ENCODE data around the gene HBA1. TPM values are rescaled to one million over a fixed set of nuclear protein-coding genes. Genes with fewer than 3 reads are reported as not detected.

Gene HBA1
- total RNA-seq, 2 donors from 2014 or later: 174 TPM; not detected in 1

DNA sequence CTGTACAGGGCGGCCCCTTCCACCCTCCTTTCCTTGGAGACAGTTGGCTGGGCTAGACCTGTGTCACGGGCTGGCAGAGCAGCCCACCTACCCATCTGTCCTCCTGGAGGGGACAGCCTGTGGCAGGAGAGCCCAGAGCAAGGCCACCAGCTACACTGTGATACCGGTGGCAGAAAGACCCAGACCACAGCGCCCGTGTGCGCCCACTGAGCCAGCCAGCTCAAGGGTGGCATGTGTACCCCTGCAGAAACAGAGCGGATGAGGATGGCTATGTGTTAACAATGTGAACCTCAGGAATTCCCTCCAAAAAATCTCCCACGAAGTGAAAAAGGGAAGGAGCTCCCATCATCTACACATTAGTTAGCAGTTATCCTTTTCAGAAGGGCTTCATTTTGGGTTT, 10.8 kb downstream of the HBA1 start:
- Histone ChIP-seq H3K9me3 (no peaks in the 10 kb centered on the region), H3K4me3 (no peak overlapping the region), H3K27ac (no peak overlapping the region), H3K36me3 (peaks cover 46% of the 10 kb centered on the region), H3K27me3 (replicated peaks; ENCODE audit: insufficient read depth) (no peaks in the 10 kb centered on the region), H3K4me1 (ENCODE audit: control insufficient read depth in 1 of 2, low read depth in 2 of 2) (no peaks in the 10 kb centered on the region)
- TF ChIP-seq, protein P1, sequence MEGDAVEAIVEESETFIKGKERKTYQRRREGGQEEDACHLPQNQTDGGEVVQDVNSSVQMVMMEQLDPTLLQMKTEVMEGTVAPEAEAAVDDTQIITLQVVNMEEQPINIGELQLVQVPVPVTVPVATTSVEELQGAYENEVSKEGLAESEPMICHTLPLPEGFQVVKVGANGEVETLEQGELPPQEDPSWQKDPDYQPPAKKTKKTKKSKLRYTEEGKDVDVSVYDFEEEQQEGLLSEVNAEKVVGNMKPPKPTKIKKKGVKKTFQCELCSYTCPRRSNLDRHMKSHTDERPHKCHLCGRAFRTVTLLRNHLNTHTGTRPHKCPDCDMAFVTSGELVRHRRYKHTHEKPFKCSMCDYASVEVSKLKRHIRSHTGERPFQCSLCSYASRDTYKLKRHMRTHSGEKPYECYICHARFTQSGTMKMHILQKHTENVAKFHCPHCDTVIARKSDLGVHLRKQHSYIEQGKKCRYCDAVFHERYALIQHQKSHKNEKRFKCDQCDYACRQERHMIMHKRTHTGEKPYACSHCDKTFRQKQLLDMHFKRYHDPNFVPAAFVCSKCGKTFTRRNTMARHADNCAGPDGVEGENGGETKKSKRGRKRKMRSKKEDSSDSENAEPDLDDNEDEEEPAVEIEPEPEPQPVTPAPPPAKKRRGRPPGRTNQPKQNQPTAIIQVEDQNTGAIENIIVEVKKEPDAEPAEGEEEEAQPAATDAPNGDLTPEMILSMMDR (IDR thresholded peaks at IDR 0.05): no peak
- ATAC-seq (ENCODE audit: insufficient number of reproducible peaks, low FRiP score, low read depth) (no peak), DNase-seq (ENCODE audit: low spot score) (no peak)

DNA sequence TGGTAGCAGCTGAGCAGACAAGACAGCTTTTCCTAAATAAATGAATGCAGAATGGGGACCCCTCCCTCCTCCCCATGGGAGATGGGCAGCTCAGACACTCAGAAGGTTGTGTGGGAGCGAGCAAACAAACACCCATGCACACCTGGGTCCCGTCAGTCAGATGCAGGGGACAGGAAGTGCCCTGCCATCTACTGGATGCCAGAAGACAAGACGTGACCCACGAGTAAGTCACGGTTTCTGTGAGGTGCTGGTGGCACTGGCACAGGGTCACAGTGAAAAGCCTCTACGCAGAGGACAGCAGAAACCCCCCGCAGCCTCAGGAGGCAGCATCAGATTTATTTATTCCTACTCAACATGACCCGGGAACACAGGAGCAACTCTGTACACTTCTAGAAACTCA, 12.2 kb downstream of the HBA1 start:
- TF ChIP-seq, protein P1 (IDR thresholded peaks at IDR 0.05): no peak
- no peak for DNase-seq (ENCODE audit: low spot score)
- no peak overlapping the region for H3K27ac ChIP-seq
- no peaks in the 10 kb centered on the region for H3K4me1 ChIP-seq (ENCODE audit: control insufficient read depth in 1 of 2, low read depth in 2 of 2)
- peaks cover 59% of the 10 kb centered on the region for H3K36me3 ChIP-seq
- H3K4me3 ChIP-seq: no peak overlapping the region
- no peaks in the 10 kb centered on the region for H3K9me3 ChIP-seq
- H3K27me3 ChIP-seq (replicated peaks; ENCODE audit: insufficient read depth): no peaks in the 10 kb centered on the region
- no peak for ATAC-seq (ENCODE audit: insufficient number of reproducible peaks, low FRiP score, low read depth)

DNA sequence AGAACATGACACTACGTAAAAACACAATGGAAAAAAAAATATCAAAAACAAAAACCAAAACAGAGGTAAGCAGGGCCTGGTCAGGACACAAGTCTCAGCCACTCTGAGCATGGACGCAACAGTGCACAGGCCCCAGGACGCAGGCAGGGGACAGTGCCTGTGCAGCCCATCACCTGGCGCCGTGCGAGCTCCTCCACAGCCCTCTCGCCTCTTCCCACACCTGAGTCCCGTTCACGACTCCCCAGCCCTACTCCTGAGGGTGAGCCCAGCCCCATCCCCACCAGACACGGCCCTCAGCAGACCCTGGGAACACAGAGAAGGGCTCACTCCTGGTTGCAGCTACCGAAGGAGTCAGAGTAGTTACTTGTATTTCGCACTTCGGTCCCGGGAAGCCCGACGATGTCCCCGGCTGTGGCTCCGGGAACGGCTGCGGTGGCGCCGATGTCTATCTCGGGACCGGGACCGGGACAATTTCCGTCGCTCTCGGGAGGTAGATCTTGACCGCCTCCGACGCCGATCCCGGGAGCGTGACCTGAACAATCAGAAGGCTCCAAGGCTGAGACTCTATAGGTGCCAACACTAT, 13.2 kb downstream of the HBA1 start:
- Histone ChIP-seq H3K9me3 (no peaks in the 10 kb centered on the region), H3K4me1 (ENCODE audit: control insufficient read depth in 1 of 2, low read depth in 2 of 2) (no peaks in the 10 kb centered on the region), H3K27me3 (replicated peaks; ENCODE audit: insufficient read depth) (no peaks in the 10 kb centered on the region), H3K36me3 (peaks cover 69% of the 10 kb centered on the region), H3K4me3 (no peak overlapping the region), H3K27ac (no peak overlapping the region)
- ATAC-seq (ENCODE audit: insufficient number of reproducible peaks, low FRiP score, low read depth) (no peak), DNase-seq (ENCODE audit: low spot score) (no peak)
- TF ChIP-seq, protein P1 (IDR thresholded peaks at IDR 0.05): no peak

DNA sequence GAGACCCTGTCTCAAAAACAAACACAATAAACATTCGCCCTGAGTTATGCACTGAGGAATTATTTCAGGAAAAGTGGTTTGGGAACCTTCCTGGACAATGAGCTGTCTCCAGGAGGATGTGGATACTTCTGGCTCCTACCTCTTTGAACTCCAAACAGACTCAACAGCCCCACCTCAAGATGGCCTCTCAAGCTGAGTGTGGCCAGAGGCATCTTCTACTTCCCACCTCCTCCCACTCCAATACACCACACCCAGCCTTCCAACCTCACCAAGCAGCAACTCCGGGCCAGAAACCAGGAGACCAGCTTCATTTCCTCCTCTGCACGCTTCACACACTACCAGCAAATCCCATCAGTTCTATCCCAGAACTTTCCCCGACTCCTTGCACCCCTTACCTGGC, 15.4 kb downstream of the HBA1 start:
- no peaks in the 10 kb centered on the region for H3K27me3 ChIP-seq (replicated peaks; ENCODE audit: insufficient read depth)
- ATAC-seq (ENCODE audit: insufficient number of reproducible peaks, low FRiP score, low read depth) (no peak), DNase-seq (ENCODE audit: low spot score) (no peak)
- no peaks in the 10 kb centered on the region for H3K4me1 ChIP-seq (ENCODE audit: control insufficient read depth in 1 of 2, low read depth in 2 of 2)
- H3K36me3 ChIP-seq: peaks cover 87% of the 10 kb centered on the region
- H3K27ac ChIP-seq: no peak overlapping the region
- TF ChIP-seq, protein P1 (IDR thresholded peaks at IDR 0.05): no peak
- H3K9me3 ChIP-seq: no peaks in the 10 kb centered on the region
- H3K4me3 ChIP-seq: no peak overlapping the region

DNA sequence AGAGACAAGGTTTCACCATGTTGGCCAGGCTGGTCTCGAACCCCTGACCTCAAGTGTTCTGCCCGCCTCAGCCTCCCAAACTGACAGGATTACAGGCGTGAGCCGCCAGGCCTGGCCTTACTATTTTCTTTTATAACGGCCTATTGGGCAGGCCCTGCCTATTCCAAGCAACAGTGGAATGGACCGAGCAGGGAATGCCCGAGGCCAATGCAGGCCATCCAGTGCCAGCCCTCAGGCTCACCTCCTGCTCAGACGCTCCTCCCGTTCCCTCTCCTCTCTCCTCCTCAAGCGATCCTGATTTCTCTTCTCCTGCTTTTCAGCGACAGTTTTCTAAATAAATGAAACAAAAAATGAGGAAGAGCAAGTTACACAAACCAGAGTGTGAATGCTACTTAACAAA, 16.2 kb downstream of the HBA1 start:
- H3K4me3 ChIP-seq: no peak overlapping the region
- ATAC-seq (ENCODE audit: insufficient number of reproducible peaks, low FRiP score, low read depth) (no peak), DNase-seq (ENCODE audit: low spot score) (no peak)
- no peaks in the 10 kb centered on the region for H3K9me3 ChIP-seq
- H3K27ac ChIP-seq: no peak overlapping the region
- H3K4me1 ChIP-seq (ENCODE audit: control insufficient read depth in 1 of 2, low read depth in 2 of 2): no peaks in the 10 kb centered on the region
- TF ChIP-seq, protein P1 (IDR thresholded peaks at IDR 0.05): no peak
- peaks cover 90% of the 10 kb centered on the region for H3K36me3 ChIP-seq
- no peaks in the 10 kb centered on the region for H3K27me3 ChIP-seq (replicated peaks; ENCODE audit: insufficient read depth)

All from thoracic aorta (tissue), 2 donors.